ENCODE data around the gene SCAP.

- TF ChIP-seq EZH2phosphoT487 (conservative IDR thresholded peaks at IDR 0.05; ENCODE audit: low read length) (no peak), CTCF (IDR thresholded peaks at IDR 0.05; ENCODE audit: insufficient read depth, low read length, poor library complexity, severe bottlenecking) (no peak)
Measured at GRCh38 chr3:47423548-47424145, 52.1 kb downstream of the SCAP start.
